ENCODE results near the gene ST6GAL1.
"Not testable (repeated sequence)": the region's sequence is repeated elsewhere in the genome, so short reads cannot be mapped to it uniquely, and the experiment has no call there.

ST6GAL1 gene

GRCh38 chr3:186998937-186999368 is 68.6 kb downstream of the ST6GAL1 start:
- H3K4me3 ChIP-seq (ENCODE audit: low read length): no peak overlapping the region

DNA sequence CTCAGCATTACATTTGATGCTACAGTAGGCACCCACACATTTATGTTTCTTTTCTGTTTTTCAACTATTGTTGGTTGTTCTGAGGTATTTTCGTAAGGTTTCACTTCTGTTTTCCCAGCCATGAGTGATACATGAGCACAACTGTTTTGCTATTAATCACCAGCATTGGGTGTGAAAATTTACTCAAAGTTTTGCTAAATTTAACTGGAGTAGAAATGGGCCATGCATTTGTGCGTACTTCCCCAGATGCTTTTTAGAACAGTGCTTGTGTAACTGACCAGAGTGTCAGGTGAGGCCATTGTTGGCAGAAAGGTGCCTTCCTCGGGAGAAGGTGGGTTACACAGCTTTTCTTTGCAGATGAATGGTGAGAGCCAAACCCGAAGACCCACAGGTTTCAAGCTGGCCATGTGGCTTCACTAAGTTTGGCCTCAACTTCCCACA is 70.4 kb downstream of the ST6GAL1 start:
- H3K36me3 ChIP-seq (ENCODE audit: control insufficient read depth, insufficient read depth, low read length, severe bottlenecking): no peaks in the 10 kb centered on the region
- H3K9me3 ChIP-seq (ENCODE audit: control insufficient read depth, low read length): no peaks in the 10 kb centered on the region
- no peak for DNase-seq (ENCODE audit: low read depth)
- no peak overlapping the region for H3K9ac ChIP-seq (ENCODE audit: low read length)
- H3K27me3 ChIP-seq (replicated peaks; ENCODE audit: control insufficient read depth, insufficient read depth, low read length): no peaks in the 10 kb centered on the region
- no peak overlapping the region for H3K4me3 ChIP-seq (ENCODE audit: low read length)
- H3K4me1 ChIP-seq (ENCODE audit: control insufficient read depth, insufficient read depth, low read length): no peaks in the 10 kb centered on the region

More at GRCh38 chr3:186998937-186999368, 68.6 kb downstream of the ST6GAL1 start:
- no peaks in the 10 kb centered on the region for H3K9me3 ChIP-seq (ENCODE audit: control insufficient read depth, low read length)
- H3K9ac ChIP-seq (ENCODE audit: low read length): no peak overlapping the region
- no peaks in the 10 kb centered on the region for H3K27me3 ChIP-seq (replicated peaks; ENCODE audit: control insufficient read depth, insufficient read depth, low read length)
- no peaks in the 10 kb centered on the region for H3K4me1 ChIP-seq (ENCODE audit: control insufficient read depth, insufficient read depth, low read length)
- no peaks in the 10 kb centered on the region for H3K36me3 ChIP-seq (ENCODE audit: control insufficient read depth, insufficient read depth, low read length, severe bottlenecking)
- DNase-seq (ENCODE audit: low read depth): no peak

DNA sequence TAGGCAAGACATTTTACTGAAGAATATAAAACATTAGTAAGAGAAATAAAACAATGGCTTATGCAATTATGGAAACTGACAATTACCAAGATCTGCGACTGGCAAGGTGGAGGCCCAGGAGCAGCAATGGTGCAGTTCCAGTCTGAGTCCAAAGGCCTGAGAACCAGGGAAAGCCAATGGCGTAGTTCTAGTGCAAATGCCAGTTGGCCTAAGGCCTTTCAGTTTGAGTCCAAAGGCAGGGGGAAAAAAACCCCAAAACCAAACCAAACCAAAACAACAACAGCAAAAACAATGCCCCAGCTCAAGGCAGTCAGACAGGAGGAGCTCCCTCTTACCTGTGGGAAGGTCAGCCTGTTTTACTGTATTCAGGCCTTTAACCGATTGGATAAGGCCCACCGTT is 72.6 kb downstream of the ST6GAL1 start:
- H3K9ac ChIP-seq (ENCODE audit: low read length): no peak overlapping the region

GRCh38 chr3:187005827-187006481 is 75.6 kb downstream of the ST6GAL1 start:
- no peak for DNase-seq (ENCODE audit: low read depth)

More for the DNA sequence above, 72.6 kb downstream of the ST6GAL1 start:
- Histone ChIP-seq H3K4me1 (ENCODE audit: control insufficient read depth, insufficient read depth, low read length) (no peaks in the 10 kb centered on the region), H3K9me3 (ENCODE audit: control insufficient read depth, low read length) (no peaks in the 10 kb centered on the region), H3K4me3 (ENCODE audit: low read length) (no peak overlapping the region), H3K27me3 (replicated peaks; ENCODE audit: control insufficient read depth, insufficient read depth, low read length) (no peaks in the 10 kb centered on the region), H3K36me3 (ENCODE audit: control insufficient read depth, insufficient read depth, low read length, severe bottlenecking) (no peaks in the 10 kb centered on the region)
- no peak for DNase-seq (ENCODE audit: low read depth)

GRCh38 chr3:187006864-187007630 is 76.7 kb downstream of the ST6GAL1 start:
- H3K9me3 ChIP-seq (ENCODE audit: control insufficient read depth, low read length): peaks cover 3% of the 10 kb centered on the region
- no peak overlapping the region for H3K4me3 ChIP-seq (ENCODE audit: low read length)
- no peak for DNase-seq (ENCODE audit: low read depth)
- no peak overlapping the region for H3K9ac ChIP-seq (ENCODE audit: low read length)
- peaks cover 4% of the 10 kb centered on the region for H3K27me3 ChIP-seq (replicated peaks; ENCODE audit: control insufficient read depth, insufficient read depth, low read length)
- no peaks in the 10 kb centered on the region for H3K36me3 ChIP-seq (ENCODE audit: control insufficient read depth, insufficient read depth, low read length, severe bottlenecking)
- H3K4me1 ChIP-seq (ENCODE audit: control insufficient read depth, insufficient read depth, low read length): no peaks in the 10 kb centered on the region

More at GRCh38 chr3:187005827-187006481, 75.6 kb downstream of the ST6GAL1 start:
- Histone ChIP-seq H3K4me3 (ENCODE audit: low read length) (no peak overlapping the region), H3K27me3 (replicated peaks; ENCODE audit: control insufficient read depth, insufficient read depth, low read length) (no peaks in the 10 kb centered on the region), H3K4me1 (ENCODE audit: control insufficient read depth, insufficient read depth, low read length) (no peaks in the 10 kb centered on the region), H3K9me3 (ENCODE audit: control insufficient read depth, low read length) (peaks cover 3% of the 10 kb centered on the region), H3K9ac (ENCODE audit: low read length) (no peak overlapping the region), H3K36me3 (ENCODE audit: control insufficient read depth, insufficient read depth, low read length, severe bottlenecking) (no peaks in the 10 kb centered on the region)

- H3K9ac ChIP-seq (ENCODE audit: low read length); H3K4me3 ChIP-seq (ENCODE audit: low read length); H3K36me3 ChIP-seq (ENCODE audit: control insufficient read depth, insufficient read depth, low read length, severe bottlenecking); DNase-seq (ENCODE audit: low read depth); H3K27me3 ChIP-seq (replicated peaks; ENCODE audit: control insufficient read depth, insufficient read depth, low read length); H3K4me1 ChIP-seq (ENCODE audit: control insufficient read depth, insufficient read depth, low read length); H3K9me3 ChIP-seq (ENCODE audit: control insufficient read depth, low read length): not testable (repeated sequence)
Measured at GRCh38 chr3:187010382-187010781, 80.1 kb downstream of the ST6GAL1 start.

DNA sequence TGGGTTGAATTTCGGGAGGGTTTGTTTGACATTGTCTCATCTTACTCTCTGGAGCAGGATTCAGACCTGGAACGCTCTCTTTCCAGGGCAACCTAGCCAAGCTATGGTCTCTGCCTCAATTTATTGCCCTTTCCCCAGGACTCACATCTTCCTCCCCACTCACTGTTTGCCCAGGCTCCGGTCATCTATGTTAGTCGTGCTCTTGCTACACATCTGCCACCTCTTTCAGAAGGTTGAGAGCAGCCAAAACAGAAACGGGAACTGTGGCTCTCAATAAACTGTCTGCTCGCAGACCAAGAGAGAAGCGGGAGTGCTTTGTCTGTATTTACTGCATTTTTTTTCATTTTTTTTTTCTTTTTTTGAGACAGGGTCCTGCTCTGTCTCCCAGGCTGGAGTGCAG is 81.6 kb downstream of the ST6GAL1 start:
- peaks cover 7% of the 10 kb centered on the region for H3K4me1 ChIP-seq (ENCODE audit: control insufficient read depth, insufficient read depth, low read length)
- no peak overlapping the region for H3K9ac ChIP-seq (ENCODE audit: low read length)
- H3K36me3 ChIP-seq (ENCODE audit: control insufficient read depth, insufficient read depth, low read length, severe bottlenecking): no peaks in the 10 kb centered on the region
- DNase-seq (ENCODE audit: low read depth): no peak
- H3K27me3 ChIP-seq (replicated peaks; ENCODE audit: control insufficient read depth, insufficient read depth, low read length): peaks cover 7% of the 10 kb centered on the region
- H3K4me3 ChIP-seq (ENCODE audit: low read length): no peak overlapping the region
- H3K9me3 ChIP-seq (ENCODE audit: control insufficient read depth, low read length): peaks cover 3% of the 10 kb centered on the region

DNA sequence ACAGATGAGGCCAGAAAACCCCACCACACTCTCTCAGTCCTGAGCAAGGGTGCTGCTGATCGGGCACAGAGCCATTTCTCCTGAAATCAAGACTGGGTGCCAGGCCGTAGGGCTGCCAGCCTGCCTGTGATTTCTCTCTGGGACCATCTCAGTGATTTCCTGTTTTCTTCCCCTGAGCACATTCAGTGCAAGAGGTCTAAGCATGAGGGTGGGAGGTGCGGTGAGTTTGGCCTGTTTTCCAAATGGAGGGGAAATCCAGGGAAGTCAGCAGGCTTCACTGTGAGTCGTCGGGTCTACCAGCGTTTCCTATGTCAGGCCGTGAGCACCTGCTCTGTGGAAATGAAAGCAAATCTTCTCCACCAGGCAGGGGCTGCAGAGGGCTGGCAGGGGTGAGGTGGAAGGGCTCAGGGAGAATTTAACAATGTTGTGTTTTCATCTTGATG is 82.3 kb downstream of the ST6GAL1 start:
- H3K36me3 ChIP-seq (ENCODE audit: control insufficient read depth, insufficient read depth, low read length, severe bottlenecking): no peaks in the 10 kb centered on the region
- no peak for DNase-seq (ENCODE audit: low read depth)
- peaks cover 7% of the 10 kb centered on the region for H3K27me3 ChIP-seq (replicated peaks; ENCODE audit: control insufficient read depth, insufficient read depth, low read length)
- no peak overlapping the region for H3K4me3 ChIP-seq (ENCODE audit: low read length)
- H3K9ac ChIP-seq (ENCODE audit: low read length): no peak overlapping the region
- peaks cover 3% of the 10 kb centered on the region for H3K9me3 ChIP-seq (ENCODE audit: control insufficient read depth, low read length)
- peaks cover 8% of the 10 kb centered on the region for H3K4me1 ChIP-seq (ENCODE audit: control insufficient read depth, insufficient read depth, low read length)

DNA sequence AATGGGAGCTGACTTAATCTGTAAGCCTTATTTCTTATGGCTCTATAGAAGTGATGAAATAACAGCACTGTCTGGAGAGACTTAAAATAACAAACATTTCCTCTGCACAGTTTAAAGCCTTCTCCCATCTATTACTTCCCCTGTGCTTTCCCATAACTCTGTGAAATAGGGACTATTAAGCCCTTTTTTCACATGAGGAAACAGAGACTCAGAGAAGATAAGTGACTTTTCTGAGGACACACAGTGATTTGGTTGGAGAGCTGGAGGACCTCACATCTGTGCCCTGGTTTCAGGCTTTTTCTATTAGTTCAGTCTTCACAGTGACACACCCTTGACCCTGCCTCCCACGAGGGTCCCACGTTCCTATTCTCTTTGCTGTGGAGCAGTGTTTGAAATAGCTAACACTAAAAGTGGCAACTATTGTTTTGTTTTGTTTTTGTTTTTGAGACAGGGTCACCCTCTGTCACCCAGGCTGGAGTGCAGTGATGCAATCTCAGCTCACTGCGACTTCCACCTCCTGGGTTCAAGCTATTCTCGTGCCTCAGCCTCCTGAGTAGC is 82.9 kb downstream of the ST6GAL1 start:
- Histone ChIP-seq H3K4me3 (ENCODE audit: low read length) (no peak overlapping the region), H3K4me1 (ENCODE audit: control insufficient read depth, insufficient read depth, low read length) (peaks cover 8% of the 10 kb centered on the region), H3K9ac (ENCODE audit: low read length) (no peak overlapping the region), H3K36me3 (ENCODE audit: control insufficient read depth, insufficient read depth, low read length, severe bottlenecking) (no peaks in the 10 kb centered on the region), H3K27me3 (replicated peaks; ENCODE audit: control insufficient read depth, insufficient read depth, low read length) (peaks cover 7% of the 10 kb centered on the region), H3K9me3 (ENCODE audit: control insufficient read depth, low read length) (peaks cover 3% of the 10 kb centered on the region)
- peak; percentile 58 for DNase-seq (ENCODE audit: low read depth)

- peaks cover 8% of the 10 kb centered on the region for H3K4me1 ChIP-seq (ENCODE audit: control insufficient read depth, insufficient read depth, low read length)
- no peaks in the 10 kb centered on the region for H3K36me3 ChIP-seq (ENCODE audit: control insufficient read depth, insufficient read depth, low read length, severe bottlenecking)
- DNase-seq (ENCODE audit: low read depth): peak; percentile 47
- H3K9me3 ChIP-seq (ENCODE audit: control insufficient read depth, low read length): no peaks in the 10 kb centered on the region
- peaks cover 7% of the 10 kb centered on the region for H3K27me3 ChIP-seq (replicated peaks; ENCODE audit: control insufficient read depth, insufficient read depth, low read length)
- H3K4me3 ChIP-seq (ENCODE audit: low read length): no peak overlapping the region
- no peak overlapping the region for H3K9ac ChIP-seq (ENCODE audit: low read length)
Measured at GRCh38 chr3:187014417-187014864, 84.1 kb downstream of the ST6GAL1 start.

DNA sequence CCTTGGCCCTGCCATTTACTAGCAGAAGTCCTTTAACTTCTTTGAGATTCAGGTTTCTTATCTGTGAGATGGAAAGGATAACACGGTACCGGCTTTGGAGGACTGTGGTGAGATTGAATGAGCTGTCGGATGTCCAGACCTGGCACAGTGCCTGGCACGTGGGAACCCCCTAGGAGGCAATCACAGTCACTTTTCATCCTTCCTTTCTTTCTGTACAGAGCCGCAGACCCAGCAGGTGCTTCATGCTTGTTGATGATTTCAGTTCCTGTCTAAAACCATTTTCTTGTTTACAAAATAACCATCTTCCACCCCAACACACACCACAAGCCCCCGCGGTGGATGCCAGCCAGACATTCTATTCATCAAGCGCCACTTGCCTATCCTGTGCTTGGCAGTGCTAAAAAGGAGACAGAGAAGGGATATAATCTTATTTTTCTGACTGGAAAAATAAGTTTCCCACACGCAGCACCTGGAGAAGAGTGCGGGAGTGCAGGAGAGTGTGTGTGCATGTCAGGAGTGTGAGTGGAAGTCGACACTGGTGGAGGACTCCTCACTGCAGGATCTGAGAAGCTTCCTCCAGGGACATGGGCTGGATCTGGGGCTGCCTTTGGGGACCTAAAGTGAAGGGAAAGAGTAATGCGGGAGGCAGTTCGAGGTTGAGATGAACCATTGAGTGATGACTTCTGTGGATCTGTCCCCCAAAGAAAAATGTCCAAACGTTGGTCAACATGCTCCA is 85.7 kb downstream of the ST6GAL1 start:
- no peaks in the 10 kb centered on the region for H3K9me3 ChIP-seq (ENCODE audit: control insufficient read depth, low read length)
- H3K27me3 ChIP-seq (replicated peaks; ENCODE audit: control insufficient read depth, insufficient read depth, low read length): peaks cover 7% of the 10 kb centered on the region
- no peak for DNase-seq (ENCODE audit: low read depth)
- peaks cover 8% of the 10 kb centered on the region for H3K4me1 ChIP-seq (ENCODE audit: control insufficient read depth, insufficient read depth, low read length)
- H3K36me3 ChIP-seq (ENCODE audit: control insufficient read depth, insufficient read depth, low read length, severe bottlenecking): no peaks in the 10 kb centered on the region
- no peak overlapping the region for H3K9ac ChIP-seq (ENCODE audit: low read length)
- no peak overlapping the region for H3K4me3 ChIP-seq (ENCODE audit: low read length)
